ENCODE results near the gene ABI2.

- TF ChIP-seq CTCF (conservative IDR thresholded peaks at IDR 0.05 in 1 of 2, IDR thresholded peaks at IDR 0.05 in 1 of 2; ENCODE audit: extremely low read depth in 1 of 2, insufficient read depth in 1 of 2, low read depth in 1 of 2, low read length in 2 of 2): no peak
- no peak for TF ChIP-seq EZH2 (IDR thresholded peaks at IDR 0.05; ENCODE audit: borderline replicate concordance, low read length)
These were observed 32.7 kb downstream of the ABI2 start for GRCh38 chr2:203360833-203361430.
